ENCODE results near the gene TDO2.

DNA sequence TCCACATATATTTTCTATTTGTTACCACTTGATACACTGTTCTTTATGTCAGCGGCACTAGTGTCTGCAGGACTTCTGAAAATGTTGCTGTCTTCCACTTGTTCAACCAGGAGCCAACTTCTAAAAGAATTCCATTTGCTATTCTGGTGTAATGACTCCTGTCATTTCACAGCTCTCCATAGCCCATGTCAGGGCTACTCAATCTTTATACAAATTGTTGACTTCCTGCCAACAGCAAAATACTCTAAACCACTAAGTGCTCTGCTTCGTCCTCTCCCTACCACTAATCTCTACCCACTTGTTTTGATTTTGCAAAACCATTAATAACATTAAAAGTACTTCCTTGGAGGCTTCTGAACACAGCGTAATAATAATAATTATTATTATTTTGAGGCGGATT, 43.0 kb downstream of the TDO2 start:
- TF ChIP-seq, protein P1, sequence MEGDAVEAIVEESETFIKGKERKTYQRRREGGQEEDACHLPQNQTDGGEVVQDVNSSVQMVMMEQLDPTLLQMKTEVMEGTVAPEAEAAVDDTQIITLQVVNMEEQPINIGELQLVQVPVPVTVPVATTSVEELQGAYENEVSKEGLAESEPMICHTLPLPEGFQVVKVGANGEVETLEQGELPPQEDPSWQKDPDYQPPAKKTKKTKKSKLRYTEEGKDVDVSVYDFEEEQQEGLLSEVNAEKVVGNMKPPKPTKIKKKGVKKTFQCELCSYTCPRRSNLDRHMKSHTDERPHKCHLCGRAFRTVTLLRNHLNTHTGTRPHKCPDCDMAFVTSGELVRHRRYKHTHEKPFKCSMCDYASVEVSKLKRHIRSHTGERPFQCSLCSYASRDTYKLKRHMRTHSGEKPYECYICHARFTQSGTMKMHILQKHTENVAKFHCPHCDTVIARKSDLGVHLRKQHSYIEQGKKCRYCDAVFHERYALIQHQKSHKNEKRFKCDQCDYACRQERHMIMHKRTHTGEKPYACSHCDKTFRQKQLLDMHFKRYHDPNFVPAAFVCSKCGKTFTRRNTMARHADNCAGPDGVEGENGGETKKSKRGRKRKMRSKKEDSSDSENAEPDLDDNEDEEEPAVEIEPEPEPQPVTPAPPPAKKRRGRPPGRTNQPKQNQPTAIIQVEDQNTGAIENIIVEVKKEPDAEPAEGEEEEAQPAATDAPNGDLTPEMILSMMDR (conservative IDR thresholded peaks at IDR 0.05 in 1 of 2, IDR thresholded peaks at IDR 0.05 in 1 of 2; ENCODE audit: low read depth in 1 of 2, low read length in 2 of 2): no peak
- no peak for TF ChIP-seq EZH2 (IDR thresholded peaks at IDR 0.05; ENCODE audit: low read length, missing control alignments)

All from fibroblast of lung (primary cell).